GM18502 (cell line): ENCODE results near the gene LRP6.
"Not testable (repeated sequence)": the region's sequence is repeated elsewhere in the genome, so short reads cannot be mapped to it uniquely, and the experiment has no call there.

Experiments
- ATAC-seq: cut with Tn5 transposase; IDR thresholded peaks from one replicate; pipeline ENCODE4 v1.9.1; 2021; ENCODE audit warnings: mild to moderate bottlenecking; ENCODE audit not compliant: unreplicated experiment, poor library complexity

The LRP6 gene

GRCh38 chr12:12266389-12266872 is 413 bp downstream of the LRP6 start:
- peak; percentile 29 for ATAC-seq

GRCh38 chr12:12265571-12266388 is 1.1 kb downstream of the LRP6 start:
- no peak for ATAC-seq

- ATAC-seq = no peak
Measured at GRCh38 chr12:12265035-12265434, 1.8 kb downstream of the LRP6 start.

DNA sequence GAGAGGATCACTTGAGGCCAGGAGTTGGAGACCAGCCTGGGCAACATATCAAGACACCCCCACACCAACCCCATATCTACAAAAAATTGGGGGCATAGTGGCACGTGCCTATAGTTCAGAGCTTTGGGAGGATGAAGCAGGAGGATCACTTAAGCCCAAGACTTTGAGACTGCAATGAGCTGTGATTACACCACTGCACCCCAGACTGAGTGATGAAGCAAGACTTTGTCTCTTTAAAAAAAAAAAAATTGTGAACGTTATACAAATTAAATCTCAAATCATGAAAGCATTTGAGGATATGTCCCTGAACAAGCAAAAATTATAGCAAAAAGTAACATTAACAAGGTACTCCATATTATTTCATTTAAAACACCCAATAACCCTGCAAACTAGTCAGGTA is 2.9 kb downstream of the LRP6 start:
- no peak for ATAC-seq

- ATAC-seq = not testable (repeated sequence)
Measured at GRCh38 chr12:12256291-12256757, 10.5 kb downstream of the LRP6 start.

- ATAC-seq = no peak
Measured at GRCh38 chr12:12254553-12254952, 12.3 kb downstream of the LRP6 start.

GRCh38 chr12:12249216-12250050 is 17.4 kb downstream of the LRP6 start:
- ATAC-seq = no peak

- ATAC-seq = no peak
Measured at GRCh38 chr12:12247584-12247983, 19.3 kb downstream of the LRP6 start.

DNA sequence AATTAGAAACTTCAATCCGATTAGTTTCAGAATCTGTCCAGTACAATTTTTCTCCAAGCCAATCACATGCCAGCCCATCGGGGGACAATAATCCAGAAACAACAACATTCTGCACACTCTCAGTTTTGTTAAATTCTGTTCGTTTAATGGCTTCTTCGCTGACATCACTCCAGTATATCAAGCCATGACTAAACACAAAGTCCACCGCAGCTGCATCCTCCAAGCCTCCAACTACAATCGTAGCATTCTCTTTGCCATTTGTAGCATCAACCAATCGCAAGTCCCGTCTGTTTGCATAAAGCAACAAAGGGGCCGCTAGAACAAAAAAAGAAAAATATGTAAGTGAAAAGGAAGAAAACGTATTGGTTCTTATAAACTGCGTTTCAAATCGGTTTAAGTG is 22.5 kb downstream of the LRP6 start:
- no peak for ATAC-seq

DNA sequence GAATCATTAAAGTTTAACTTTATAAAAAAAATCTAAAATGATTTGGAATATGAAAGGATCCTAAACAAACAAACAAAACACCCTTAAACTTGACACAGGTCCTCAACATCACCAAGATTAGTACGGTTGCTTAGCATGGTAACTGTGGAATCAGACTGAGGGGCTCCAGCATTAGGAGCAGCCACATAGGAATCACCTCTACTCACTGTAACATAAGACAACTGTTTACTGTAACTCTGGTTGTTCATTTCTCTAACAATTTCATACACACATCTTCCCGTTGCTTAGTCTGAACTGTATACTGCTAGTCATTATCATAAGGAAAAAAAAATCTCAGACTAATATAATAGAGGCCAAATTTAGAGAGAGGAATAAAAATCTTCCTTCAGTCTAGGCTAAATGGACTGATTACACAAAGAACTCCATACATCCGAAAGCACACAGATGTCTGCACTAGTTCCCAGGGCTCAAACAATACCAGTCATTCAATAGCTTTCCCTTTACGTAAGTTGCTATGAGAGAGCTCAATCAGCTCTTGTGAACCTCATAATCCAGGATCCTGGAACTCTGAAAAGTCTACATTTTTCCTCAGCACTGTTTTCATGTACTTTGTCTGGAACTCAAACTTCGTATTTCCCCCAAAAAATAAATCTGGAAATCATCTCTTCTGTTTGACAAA is 26.0 kb downstream of the LRP6 start:
- no peak for ATAC-seq

- ATAC-seq = no peak
Measured at GRCh38 chr12:12239127-12239526, 27.7 kb downstream of the LRP6 start.

DNA sequence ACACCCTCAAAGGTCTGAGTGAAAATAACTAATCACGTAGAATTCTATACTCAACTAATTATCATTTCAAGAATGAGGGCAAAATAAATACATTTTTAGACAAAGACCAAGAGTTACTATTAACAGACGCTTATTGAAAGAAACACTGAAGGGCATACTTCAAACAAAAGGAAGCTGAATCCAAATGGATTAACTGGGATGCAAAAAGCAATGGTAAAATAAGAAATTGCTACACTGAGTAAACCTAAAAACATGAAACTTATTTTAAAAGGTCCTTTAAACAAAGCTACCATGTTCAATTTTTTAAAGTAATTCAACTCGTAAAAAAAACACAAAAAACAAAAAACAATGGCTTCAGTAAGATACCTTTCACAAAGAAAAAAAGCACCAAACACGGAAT is 28.2 kb downstream of the LRP6 start:
- ATAC-seq = no peak

DNA sequence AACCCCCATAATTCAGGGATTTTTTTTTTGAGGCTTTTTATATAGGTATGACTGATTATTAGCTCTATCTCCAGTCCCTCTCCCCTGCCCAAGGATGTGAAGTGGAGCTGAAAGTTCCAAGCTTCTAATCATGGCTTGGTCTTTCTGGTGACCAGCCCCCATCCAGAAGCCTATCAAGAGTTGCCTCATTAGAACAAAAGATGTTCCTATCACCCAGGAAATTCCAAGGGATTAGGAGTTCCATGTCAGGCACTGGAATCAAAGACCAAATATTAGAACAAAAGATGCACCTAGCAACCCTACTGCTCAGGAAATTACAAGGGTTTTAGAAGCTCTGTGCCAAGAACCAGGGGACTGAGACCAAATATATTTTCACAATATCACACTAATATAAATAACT is 29.9 kb downstream of the LRP6 start:
- ATAC-seq = no peak

DNA sequence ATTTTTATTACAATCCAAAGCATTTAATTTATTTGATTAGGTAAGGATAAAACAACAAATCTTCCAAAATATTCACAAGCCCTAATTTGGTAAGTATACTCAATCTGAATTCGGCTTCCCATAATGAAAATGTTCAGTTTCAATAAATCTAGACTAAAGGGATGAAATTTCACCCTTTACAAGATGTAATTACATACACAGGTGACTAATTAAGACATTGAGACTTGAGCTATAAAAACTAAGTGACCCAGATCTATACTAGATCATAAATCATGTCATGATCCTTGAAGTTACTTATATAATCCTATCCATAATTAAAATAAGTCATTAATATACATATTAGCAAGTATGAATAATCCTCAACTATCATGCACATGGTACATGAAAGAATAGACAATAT is 36.6 kb downstream of the LRP6 start:
- no peak for ATAC-seq

DNA sequence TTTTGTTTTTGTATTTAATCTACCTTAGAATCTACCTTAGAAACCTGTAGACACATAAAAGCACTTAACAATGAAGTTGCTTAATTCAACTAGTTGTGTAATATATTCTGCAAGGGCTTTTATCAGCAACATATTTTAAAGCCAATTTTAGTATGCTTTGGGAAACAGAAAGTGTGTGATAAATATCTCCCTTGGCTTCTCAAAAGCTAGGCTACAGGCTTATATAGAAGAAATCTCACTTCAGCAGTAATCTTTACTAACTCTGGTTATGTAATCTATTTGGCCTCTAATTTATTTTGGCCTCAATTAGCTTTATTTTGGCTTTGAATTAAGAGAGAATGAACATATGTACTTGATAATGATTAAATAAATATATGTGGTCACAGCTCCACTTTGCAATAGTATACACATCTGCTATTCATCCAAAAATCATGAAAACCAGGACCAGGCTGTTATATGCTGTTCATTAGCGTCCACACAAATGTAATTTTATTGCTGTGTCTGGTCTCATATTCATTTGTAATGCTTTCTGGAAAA is 37.2 kb downstream of the LRP6 start:
- ATAC-seq = no peak

GRCh38 chr12:12228402-12228801 is 38.4 kb downstream of the LRP6 start:
- no peak for ATAC-seq

- no peak for ATAC-seq
Measured at GRCh38 chr12:12226187-12226586, 40.7 kb downstream of the LRP6 start.

- ATAC-seq = peak; percentile 56
Measured at GRCh38 chr12:12224240-12224940, 42.5 kb downstream of the LRP6 start.

GRCh38 chr12:12221560-12221959 is 45.3 kb downstream of the LRP6 start:
- no peak for ATAC-seq

DNA sequence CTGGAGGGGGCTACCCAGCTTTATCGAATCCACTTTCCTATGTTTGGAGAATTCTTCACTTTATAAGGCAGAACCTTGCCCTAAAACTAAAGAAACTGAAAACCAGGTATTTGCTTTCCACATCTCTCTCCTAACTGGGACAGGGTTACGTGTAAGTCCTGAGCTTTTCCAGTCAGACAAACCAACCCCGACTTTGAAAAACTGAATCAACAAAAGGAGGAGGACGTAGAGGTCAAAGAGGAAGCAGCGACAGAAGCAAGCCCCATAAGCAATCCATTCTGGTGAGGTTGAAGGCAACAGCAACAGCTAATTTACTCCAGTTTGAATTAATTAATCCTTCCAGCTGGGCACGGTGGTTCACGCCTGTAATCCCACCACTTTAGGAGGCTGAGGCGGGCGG is 47.2 kb downstream of the LRP6 start:
- no peak for ATAC-seq
